GM12873 (cell line): ENCODE results near the gene TK2.

Source experiments
- TF ChIP-seq, protein P1 (sequence below): IDR thresholded peaks from 2 replicates; pipeline ENCODE4 v1.5.1; 2012; ENCODE audit warnings: low read depth, mild to moderate bottlenecking, moderate library complexity, low read length, control low read depth; ENCODE audit not compliant: insufficient read depth; ENCODE audit errors: missing control alignments

Gene TK2

DNA sequence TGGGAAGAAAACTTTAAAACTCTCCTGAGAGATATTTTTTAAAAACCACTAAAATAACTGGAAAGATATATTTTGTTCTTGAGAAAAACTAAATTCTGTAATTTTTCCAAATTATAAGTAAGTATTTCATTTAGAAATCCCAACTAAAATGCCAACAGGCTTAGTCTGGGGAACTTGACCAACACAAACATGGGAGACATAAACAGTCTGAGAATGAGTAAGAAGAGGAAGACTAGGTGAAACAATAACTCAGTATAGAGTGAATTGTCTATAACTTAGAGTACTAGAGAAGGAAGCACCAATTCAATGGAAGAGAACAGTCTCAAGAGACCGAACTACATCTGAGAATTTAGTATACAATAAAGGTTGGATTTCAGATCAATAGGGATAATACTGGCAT is 19.2 kb upstream of the TK2 start:
- TF ChIP-seq, protein P1, sequence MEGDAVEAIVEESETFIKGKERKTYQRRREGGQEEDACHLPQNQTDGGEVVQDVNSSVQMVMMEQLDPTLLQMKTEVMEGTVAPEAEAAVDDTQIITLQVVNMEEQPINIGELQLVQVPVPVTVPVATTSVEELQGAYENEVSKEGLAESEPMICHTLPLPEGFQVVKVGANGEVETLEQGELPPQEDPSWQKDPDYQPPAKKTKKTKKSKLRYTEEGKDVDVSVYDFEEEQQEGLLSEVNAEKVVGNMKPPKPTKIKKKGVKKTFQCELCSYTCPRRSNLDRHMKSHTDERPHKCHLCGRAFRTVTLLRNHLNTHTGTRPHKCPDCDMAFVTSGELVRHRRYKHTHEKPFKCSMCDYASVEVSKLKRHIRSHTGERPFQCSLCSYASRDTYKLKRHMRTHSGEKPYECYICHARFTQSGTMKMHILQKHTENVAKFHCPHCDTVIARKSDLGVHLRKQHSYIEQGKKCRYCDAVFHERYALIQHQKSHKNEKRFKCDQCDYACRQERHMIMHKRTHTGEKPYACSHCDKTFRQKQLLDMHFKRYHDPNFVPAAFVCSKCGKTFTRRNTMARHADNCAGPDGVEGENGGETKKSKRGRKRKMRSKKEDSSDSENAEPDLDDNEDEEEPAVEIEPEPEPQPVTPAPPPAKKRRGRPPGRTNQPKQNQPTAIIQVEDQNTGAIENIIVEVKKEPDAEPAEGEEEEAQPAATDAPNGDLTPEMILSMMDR: no peak

DNA sequence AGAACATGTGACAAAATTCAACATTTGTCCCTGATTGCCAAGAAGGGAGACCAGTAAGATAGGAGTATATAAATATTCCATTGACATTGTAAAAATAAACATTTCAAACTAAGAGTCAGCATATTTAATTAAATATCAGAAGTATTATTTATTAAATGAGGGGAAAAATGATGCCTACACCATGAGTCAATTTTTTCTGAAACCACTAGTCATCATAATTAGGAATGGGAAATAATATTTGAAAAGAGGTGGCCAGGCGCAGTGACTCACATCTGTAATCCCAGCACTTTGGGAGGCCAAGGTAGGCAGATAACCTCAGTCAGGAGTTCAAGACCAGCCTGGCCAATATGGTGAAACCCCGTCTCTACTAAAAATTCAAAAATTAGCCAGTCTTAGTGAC is 18.4 kb upstream of the TK2 start:
- TF ChIP-seq, protein P1: no peak

DNA sequence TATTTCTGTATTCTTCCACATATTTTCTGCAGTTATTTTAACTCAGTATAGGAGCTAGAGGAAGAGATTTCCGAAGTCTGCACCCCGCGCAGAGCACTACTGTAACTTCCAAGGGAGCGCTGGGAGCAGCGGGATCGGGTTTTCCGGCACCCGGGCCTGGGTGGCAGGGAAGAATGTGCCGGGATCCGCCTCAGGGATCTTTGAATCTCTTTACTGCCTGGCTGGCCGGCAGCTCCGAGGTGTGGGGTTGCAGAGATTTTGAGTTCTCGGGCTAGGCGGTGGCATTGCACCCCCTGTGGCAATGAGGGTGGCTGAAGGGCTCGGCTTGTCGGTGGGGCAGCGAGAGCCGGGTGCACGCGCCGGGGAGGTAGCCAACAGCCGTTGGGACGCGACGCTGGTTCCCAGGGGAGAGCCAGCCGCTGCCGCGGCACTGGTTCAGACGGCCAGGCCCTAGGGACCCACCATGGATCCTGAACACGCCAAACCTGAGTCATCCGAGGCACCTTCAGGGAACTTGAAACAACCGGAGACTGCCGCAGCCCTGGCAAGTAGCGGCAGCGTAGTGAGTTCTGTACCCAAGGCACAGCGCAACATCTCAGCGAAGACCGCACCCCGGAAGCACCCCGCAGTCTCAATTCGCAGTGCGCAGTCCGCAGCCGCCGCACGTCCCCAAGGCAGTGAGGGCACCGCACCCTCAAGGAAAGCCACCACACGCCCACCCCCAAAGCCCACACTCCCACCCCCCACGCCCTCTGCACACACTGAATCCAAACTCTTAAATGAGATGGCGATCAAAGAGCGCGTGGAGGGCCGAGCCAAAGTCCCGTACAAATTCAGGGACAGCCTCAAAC is 16.4 kb upstream of the TK2 start, which contains the start of gene CMTM1:
CMTM1 (plus strand) TSS at position 389 of the 851 bp plus-strand sequence; CDS start at position 464, 75 bp downstream.
- TF ChIP-seq, protein P1: no peak

GRCh38 chr16:66563574-66564334 is 13.8 kb upstream of the TK2 start:
- TF ChIP-seq, protein P1: no peak

DNA sequence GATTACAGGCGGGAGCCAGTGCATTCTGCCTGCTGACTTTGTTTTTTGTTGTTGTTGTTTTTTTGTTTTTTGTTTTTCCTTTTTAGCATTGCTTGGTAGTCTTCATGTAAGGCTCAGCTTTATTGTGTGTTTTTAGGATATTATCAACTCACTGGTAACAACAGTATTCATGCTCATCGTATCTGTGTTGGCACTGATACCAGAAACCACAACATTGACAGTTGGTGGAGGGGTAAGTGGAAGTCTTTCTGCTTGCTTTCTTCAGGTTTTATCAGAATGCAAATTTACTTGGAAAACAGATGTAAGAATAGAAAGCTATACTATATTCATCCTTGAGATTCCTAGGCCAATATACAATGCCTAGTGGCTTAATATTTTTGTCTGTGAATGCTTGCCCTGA is 13.1 kb upstream of the TK2 start:
- TF ChIP-seq, protein P1: no peak

GRCh38 chr16:66562409-66562808 is 12.5 kb upstream of the TK2 start:
- TF ChIP-seq, protein P1: peak; percentile 7
